Activated effector memory CD4-positive, alpha-beta T cell treated with anti-CD3 and anti-CD28 coated beads, Interleukin-2, amount 50 U/mL, for 16 hours (primary cell): ENCODE data around the gene B3GNT8.
A peak's percentile ranks its signal among the peaks of the same experiment; 100 is the strongest.
"Not testable (repeated sequence)": the region's sequence is repeated elsewhere in the genome, so short reads cannot be mapped to it uniquely, and the experiment has no call there.

Experiments used
- DNase-seq: peaks from one replicate; pipeline ENCODE4 v3.0.0-alpha.2; 2020

Gene B3GNT8

DNA sequence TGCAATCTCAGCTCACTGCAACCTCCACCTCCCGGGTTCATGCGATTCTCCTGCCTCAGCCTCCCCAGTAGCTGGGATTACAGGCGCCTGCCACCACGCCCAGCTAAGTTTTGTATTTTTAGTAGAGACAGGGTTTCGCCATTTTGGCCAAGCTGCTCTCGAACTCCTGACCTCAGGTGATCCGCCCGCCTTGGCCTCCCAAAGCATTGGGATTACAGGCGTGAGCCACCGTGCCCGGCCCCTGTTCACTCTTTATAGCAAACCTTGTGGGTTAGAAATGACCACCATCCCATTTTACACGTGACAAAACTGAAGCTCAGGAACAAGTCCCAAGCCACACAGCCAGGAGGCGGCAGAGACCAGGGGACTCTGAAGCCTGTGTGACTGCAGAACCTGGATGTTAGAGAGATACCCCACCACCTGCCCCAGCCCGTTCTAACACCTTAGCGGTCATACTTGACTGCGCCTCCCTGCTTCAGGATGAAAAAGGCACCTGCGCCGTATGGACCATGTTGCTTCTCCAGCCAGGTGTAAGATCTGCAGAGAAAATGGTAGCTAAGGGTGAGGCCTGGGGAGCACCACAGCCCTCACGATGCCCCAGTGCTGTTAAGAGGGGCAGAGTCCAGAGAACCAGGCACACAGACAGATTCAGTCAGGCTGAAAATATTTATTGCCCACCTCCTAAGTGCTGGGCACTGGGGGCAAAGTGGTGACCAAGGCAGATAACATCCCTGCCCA lies 8.9 kb upstream of the B3GNT8 start:
- no peak for DNase-seq

GRCh38 chr19:41435376-41435775 lies 8.2 kb upstream of the B3GNT8 start:
- DNase-seq, result not testable (repeated sequence)

GRCh38 chr19:41434450-41434849 lies 7.3 kb upstream of the B3GNT8 start:
- DNase-seq, result no peak

GRCh38 chr19:41433171-41433570 lies 6.0 kb upstream of the B3GNT8 start:
- DNase-seq, result no peak

GRCh38 chr19:41431426-41432386 lies 4.5 kb upstream of the B3GNT8 start:
- no peak for DNase-seq

DNA sequence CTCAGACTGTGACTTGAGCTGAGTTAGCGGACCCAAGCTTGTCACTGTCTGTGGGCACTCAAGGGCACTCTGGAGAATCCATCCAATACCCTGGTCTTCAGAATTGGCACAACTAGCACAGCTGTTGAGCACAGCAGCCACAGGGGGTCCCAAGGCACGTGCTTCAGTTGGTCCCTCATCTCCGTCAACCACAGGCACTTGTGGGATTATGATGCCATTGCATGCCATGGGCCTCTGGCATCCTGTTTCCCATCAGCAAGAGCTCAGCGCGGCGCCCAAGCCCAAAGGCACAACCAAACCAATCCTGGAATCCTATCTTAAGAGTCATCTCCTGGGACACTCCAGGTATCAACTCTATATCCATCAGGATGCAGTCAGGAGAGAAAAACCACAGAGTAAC lies 3.7 kb upstream of the B3GNT8 start:
- no peak for DNase-seq

- no peak for DNase-seq
Measured at GRCh38 chr19:41428481-41428859, 1.3 kb upstream of the B3GNT8 start.

GRCh38 chr19:41427647-41428480 lies 690 bp upstream of the B3GNT8 start:
- DNase-seq, result peak; percentile 77

DNA sequence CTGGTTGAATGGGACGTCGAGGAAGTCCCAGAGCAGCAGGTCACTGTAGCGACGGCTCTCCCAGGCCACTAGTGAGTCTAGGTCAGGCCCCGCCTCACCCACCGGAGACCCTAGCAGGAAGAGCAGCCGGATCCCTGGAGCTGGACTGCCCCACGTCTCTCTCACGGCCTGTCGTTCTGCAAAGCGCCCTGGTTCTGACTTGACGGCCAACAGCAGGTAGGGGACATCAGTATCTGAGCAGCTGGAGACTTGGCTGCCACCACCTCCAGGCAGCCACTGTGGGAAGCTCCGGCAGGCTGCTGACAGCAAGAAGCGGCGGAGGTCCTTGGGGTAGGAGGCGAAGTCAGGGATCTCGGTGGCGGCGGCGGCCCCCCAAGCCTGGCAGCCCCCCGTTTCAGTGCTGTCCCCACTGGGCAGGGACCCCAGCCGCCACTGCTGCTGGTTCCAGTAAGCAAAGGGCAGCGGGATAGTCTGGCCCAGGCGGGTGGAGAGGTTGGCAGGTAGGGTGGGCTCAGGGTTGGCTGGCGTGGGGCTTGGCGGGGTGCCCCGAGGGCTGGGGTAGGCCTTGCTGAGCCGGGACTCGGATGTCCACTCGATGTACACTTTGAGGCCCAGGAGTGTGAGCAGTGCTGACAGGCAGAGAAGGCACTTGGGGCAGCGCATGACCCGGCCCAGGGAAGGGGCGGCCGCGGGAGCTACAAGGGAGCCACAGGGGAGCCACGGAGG lies 895 bp downstream of the B3GNT8 start:
- DNase-seq, result no peak

DNA sequence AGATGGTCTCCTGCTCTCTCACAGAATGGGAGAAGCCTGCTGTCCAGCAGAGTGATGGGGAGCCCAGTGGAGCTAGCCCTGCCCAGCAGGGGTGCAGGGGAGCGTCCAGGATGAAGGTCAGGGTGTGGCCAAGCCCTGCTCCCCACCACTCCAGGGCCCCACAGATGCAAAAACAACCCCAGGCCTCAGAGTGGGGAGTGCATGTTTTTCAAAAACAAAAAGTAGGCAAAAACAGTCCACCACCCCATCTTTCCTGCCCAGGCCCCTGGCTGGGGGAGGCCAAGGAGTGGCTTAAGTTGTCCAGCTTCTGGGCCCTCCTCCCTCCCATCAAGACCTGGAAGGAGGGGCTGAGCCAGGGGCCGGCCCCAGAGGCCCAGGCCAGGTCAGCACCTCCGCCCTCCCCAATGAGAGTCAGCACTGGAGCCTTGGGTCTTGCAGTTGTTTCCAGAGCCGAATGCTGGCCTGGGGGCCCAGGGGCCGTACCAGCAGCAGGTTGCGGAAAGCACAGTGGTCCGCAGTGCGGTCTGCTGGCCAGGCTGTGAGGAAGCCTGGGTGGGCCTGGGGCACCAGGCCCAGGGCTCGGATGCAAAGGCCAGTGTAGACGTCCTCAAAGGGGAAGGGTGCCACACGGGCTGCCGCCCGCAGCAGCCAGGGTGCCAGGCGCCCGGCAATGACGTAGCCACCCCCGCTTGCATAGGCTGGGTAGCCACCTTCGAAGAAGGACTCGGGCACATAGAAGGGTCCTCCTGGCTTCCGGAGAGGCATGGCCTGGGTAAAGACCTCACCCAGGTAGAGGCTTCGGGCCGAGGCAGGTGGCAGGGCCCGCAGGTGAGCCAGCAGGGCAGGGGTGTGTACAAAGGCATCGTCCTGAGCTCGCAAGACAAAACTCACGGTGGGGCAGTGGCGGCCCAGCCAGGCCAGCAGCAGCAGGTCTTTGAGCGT lies 1.7 kb downstream of the B3GNT8 start:
- no peak for DNase-seq

DNA sequence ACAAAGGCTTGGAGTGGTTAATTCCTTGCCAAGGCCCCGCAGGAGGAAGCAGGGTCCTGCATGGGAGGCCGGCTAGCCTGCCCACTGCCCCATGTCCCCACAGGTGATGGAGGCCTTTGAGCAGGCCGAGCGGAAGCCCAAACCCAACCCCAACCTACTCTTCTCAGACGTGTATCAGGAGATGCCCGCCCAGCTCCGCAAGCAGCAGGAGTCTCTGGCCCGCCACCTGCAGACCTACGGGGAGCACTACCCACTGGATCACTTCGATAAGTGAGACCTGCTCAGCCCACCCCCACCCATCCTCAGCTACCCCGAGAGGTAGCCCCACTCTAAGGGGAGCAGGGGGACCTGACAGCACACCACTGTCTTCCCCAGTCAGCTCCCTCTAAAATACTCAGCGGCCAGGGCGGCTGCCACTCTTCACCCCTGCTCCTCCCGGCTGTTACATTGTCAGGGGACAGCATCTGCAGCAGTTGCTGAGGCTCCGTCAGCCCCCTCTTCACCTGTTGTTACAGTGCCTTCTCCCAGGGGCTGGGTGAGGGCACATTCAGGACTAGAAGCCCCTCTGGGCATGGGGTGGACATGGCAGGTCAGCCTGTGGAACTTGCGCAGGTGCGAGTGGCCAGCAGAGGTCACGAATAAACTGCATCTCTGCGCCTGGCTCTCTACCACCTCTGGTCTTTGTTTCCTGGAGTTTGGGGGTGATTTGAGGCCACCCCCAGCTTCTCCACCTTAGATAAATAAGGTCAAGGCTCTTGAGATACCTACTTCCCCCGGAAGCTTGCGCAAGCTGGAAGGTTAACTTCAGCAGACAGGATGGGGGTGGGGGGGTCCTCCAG lies 2.6 kb downstream of the B3GNT8 start:
- DNase-seq, result no peak

DNA sequence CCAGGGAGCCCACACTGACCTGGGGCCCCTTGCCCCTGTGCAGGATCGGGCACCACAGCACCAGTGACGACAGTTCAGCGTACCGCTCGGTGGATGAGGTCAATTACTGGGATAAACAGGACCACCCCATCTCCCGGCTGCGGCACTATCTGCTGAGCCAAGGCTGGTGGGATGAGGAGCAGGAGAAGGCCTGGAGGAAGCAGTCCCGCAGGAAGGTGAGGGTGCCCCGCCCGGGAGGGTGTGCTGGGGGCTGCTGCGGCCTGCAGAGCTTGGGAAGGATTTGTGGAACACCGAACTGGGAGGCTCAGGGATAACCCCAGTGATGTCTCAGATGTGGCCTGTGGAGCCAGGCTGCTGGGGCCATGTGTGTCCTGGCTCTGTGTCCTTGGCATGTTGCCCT lies 4.2 kb downstream of the B3GNT8 start:
- no peak for DNase-seq

GRCh38 chr19:41422456-41422855 lies 4.7 kb downstream of the B3GNT8 start:
- no peak for DNase-seq

GRCh38 chr19:41421973-41422372 lies 5.2 kb downstream of the B3GNT8 start:
- DNase-seq, result no peak

- no peak for DNase-seq
Measured at GRCh38 chr19:41421314-41421713, 5.9 kb downstream of the B3GNT8 start.

- DNase-seq, result no peak
Measured at GRCh38 chr19:41420101-41420880, 6.9 kb downstream of the B3GNT8 start.

- DNase-seq, result no peak
Measured at GRCh38 chr19:41416194-41416674, 10.9 kb downstream of the B3GNT8 start.

DNA sequence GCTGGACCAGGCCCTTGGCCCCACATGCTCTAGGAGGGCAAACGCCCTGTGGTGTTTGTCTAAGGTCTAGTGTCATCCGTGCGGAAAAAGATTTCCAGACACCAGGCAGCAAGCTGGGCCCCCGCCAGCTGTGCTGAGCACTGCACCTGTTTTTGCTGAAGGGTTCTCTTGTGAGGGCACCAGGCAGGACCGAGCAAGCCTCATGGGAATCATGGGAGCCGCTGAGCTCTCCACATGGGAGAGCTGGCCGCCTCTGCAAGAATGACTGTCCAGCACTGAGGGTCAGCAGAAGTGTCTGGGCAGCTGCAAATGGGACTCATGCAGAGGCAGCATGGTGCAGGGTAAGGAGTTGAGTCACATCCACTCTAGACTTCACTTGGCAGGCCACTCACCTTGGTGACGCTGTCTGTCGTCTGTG lies 12.0 kb downstream of the B3GNT8 start:
- DNase-seq, result no peak

DNA sequence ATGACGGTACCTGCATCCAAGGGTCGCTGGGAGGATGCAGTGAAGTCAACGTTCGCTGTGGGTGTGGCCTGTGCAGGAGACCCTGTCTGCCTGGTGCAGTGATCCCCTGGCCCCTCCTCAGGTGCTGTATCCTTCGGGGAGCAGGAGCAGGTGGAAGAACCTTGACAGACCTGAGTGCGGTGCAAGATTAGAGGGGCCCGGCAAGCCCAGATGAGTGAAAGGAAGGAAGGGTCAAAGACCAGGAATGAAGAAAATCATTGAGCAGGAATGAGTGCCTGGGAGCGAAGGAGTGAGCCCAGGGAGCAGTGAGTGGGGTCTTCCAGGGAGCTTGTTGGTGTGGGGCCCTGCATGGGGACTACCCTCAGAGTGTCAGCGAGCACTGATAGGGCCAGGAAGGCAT lies 12.7 kb downstream of the B3GNT8 start:
- DNase-seq, result no peak
